GM18867 (cell line): ENCODE data around the gene SLC6A3.

Experiments used
- ATAC-seq: cut with Tn5 transposase; IDR thresholded peaks from one replicate; pipeline ENCODE4 v1.9.1; 2021; ENCODE audit warnings: mild to moderate bottlenecking, moderate library complexity; ENCODE audit not compliant: unreplicated experiment

The SLC6A3 gene

DNA sequence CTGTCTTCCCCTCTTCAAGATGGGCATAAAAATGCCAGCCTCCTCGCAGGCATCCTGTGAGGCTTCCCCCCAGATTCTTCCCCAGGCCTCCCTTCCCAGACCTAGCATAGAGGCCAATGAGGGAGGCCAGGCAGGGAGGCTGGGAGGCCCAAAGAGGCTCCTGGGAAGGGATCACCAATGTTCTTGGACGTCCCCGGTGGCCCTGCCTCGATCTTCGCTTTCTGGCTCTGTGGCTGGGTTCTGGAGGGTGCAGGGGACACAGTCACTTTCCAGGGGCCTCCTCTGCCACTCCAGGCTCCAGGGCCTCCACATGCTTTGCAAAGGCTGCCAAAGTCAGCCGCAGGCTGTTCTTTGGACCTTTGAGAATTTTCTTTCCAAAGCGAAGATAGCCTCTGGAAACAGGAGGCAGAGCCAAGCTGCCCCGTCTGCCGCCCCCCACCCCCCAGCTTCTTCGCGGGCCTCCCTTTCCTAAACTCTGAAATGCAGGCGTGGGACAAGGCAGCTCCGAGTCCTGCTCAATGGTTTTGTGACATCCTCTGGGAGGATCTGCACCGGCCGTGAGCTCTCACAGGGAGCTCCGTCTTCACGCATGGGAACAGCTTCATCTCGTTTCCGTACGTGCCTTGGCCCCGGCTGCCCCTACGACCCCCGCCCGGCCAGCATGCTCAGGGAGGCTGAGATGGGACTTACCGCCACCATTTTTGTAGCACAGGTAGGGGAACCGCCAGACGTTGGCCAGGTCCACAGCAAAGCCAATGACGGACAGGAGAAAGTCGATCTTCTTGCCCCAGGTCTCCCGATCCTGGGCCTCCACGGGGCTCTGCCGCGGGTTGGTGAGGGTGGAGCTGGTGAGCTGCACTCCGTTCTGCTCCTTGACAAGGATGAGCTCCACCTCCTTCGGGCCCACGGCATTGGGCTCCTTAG, 2.8 kb downstream of the SLC6A3 start:
- no peak for ATAC-seq

DNA sequence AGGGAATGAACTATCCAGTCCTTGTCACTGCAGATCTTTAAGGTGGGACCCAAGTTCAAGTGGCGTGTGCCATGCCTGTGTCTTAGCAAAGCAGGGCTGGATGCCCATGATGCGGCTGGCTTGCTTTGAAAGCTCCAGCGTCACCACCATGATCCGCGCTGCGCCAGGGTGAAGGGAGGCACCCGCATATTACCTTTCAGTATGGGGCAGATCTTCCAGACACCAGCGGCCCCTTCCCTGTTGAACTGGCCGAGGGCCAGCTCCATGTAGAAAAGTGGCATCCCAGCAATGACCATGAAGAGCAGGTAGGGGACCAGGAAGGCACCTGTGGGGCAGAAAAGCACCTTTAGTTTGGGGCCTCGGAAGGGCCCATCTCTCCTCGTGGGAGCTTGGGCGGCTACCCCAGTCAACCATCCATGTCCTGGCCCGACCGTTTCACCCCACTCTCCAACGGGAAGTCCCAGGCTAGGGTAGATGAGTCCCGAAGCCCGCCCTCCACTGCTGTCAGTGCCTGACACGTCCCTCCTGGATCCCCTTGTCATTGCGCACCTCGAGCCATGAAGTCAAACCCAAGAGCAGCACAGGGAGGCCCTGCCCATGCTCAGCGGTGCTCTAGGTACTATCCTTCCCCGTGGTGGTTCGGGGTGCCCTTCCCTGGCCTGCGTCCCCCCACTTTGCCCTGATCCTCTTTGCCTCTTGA, 3.9 kb downstream of the SLC6A3 start:
- no peak for ATAC-seq

DNA sequence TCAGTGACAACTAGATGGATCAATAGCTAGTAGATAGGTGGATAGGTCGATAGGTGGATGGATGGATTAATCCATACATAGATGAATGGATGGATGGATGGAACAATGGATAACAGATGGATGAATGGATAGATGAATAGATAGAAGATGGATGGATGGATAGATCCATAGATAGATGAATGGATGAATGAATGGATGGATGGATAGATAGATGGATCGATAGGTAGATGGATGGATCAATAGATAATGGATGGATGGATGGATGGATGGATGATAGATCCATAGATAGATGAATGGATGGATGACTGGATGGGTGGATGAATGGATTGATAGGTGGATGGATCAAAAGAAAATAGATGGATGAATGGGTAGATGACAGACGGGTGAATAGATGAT, 5.1 kb downstream of the SLC6A3 start:
- ATAC-seq = no peak

DNA sequence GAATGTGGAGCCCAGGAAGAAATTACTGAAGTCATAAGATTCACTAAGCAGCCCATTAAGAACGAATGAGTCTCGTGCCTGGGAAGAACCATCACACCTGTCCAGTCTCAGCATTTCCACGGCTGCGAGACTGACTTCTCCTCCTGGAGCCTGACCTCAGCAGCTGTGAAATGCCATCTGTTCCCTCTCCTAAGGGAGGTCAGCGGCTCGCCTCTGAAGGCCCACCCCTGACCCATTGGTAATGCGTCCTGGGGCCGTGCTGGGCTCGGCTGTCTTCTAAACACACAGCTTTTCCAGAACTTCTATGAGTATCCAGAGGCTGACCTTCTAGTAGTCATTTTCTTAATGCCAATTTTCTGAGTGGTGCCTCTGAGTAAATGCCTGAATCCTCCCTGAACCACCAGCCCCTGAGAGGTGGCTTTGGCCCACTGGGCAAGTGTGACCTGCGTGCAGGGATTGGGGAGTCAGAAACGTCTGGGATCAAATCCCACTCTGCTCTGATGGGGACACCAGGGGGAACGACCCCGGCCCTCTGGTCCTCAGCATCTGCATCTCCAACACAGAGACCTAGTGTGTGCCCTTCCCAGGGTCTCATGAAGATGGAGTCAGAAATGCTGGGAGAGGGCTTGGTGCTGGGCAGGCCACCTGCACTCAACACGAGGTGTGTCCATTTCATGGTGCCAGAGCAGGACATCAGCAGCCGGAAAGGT, 5.7 kb downstream of the SLC6A3 start:
- ATAC-seq = no peak

DNA sequence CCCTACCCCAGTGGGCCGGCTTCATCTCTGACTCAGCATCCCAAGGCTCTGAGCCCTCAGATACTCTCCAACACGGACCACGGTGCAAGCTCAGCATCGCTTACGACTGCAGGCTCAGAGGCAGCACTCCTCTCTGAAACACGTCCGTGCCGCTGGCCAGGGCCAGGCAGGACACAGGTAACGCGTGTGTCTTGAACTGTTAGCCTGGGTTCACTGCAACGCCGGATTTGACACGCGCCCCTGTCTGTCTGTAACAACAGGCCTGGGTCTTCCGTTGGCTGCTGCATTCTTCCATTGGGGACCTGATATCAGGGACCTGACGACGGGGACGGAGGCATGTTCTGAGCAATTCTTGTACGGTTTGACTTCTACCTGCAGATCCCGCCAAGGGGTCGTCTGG, 6.4 kb downstream of the SLC6A3 start:
- ATAC-seq = no peak

DNA sequence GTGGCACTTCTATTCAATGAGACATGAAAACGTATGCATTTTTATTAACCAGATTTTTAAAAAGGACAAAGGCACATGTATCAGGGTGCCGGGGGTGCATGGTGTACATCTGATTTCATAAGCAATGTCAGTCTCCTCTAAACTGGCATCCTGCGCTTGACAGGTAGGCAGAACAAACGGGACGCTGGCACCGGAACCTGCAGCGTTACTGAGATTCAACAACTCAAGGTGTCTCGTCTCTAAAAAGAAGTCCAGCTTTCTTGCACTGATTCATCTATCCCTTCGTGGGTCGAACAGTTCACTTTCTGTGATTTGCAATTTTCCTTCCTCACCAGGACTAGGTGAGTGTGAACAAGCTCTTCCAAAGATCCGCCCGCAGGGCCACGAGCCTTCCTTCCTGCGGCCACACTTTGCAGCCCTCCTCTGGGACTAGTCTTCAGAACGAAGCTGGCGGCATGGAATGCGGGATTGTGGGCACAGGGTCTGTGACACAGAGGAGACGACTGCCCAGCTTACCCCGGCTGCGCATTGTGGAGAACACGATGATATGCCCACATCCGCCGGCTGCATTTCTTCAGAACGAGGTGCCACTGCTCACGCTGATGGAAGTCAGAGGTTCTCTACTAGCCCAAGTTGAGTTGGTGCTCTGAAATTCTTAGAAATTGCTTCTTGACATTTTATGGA, 7.2 kb downstream of the SLC6A3 start:
- ATAC-seq = no peak

DNA sequence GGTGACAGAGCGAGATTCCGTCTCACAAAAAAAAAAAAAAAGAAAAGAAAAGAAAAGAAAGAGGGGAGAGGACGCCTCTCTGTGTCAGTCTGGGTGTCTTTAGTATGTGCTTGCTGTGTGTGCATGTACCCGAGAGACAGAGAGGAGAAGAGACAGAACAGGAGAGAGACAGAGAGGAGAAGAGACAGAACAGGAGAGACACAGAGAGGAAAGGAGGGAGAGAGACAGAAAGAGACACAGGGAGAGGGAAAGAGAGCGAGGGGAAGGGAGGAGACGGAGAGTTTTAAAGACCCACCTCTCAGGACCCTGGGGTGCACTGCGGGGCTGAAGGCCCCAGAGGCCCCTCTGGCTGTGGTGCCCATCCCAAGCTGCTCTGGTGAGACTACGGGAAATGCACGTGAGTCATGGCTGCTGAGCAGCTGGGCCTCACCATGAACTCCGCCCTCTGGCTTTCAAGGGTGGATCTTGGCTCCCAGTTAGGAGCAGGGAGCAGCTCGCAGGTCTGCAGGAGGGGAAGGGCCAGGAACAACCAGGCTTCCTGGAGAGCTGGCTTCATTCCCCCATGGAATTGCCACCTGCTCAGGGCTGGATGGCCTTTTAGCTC, 7.9 kb downstream of the SLC6A3 start:
- no peak for ATAC-seq

DNA sequence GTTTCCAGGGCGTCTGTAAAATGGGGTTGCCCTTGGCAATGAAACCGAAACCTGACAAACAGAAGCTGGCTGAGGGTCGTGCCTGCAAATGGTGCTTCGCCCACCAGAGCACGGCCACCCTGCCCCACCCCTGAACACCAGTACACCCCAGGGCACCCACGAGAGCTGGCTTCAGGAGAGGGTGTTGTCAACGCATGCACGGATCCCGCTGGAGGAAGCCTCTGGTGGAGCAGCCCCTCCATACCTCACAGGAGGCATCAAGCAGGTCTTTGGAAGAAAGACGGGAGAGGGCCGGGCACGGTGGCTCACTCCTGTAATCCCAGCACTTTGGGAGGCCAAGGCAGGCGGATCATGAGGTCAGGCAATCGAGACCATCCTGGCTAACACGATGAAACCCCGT, 8.6 kb downstream of the SLC6A3 start:
- no peak for ATAC-seq

DNA sequence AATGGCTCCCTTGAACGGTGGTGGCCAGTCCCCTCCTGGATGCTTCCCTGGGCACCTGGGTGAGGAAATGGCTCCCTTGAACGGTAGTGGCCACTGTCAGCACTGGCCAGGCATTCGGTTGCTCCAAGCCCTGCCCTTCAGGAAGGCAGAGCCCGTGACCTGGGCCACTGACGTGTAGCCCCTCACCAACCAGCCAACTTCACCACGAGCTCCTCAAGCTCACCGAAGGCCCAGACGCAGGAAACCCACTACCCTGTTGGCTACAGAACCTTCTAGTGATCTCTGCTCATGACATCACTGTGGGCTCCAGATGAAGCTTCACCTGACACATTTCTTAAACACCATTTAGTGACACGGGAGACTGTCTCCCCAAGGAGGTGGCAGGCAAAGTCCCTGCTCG, 9.2 kb downstream of the SLC6A3 start:
- no peak for ATAC-seq

DNA sequence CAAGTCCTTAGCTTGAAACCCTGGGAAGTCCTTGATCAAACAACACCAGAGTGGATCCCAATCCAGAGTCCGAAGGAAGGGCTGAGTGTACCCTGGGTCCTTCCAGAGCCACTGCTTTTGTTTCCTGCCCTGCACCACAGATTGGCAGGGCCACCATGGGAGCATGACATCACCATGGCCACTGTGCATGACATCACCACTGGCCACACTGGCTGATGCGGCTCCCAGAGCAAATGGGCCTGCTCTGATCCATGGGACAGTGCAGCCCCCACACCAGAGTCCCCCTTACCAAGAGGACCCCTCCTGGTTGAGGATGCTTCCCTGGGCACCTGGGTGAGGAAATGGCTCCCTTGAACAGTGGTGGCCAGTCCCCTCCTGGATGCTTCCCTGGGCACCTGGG, 9.9 kb downstream of the SLC6A3 start:
- no peak for ATAC-seq

DNA sequence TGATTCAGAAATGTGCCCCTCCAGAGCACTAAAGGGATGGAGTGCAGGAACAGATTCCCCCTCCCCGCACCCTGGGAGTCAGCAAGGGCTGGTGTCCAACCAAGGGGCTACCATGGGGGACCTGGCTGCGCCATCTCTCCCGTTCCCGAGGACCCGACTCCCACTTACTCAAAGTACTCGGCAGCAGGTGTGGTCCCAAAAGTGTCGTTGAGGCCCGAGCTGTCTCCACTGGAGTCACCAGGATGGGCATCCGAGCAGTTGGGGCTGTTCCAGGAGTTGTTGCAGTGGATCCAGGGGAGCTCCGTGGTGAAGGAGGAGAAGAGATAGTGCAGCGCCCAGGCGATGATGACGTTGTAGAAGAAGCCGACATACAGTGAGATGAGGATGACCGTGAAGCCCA, 12.9 kb downstream of the SLC6A3 start:
- ATAC-seq = no peak

DNA sequence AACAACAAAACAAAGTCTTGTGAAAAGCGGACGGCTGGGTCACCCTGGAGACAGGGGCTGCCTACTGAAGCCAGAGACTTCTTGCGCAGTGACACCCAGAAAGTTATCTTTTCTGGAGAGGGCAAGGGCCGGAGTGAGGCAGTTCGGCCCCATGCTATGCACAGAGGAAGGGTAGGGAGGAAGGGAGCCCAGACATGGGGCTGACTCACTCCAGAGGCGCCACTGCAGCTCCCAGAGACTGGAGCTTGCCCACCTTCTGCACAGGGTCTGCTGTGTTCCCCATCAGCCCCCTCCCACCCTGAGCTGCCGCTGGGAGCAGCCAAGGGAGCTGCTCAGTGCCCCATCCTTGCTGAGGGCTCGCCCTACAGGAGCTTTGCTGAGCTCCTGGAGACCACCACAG, 13.3 kb downstream of the SLC6A3 start:
- ATAC-seq = no peak

DNA sequence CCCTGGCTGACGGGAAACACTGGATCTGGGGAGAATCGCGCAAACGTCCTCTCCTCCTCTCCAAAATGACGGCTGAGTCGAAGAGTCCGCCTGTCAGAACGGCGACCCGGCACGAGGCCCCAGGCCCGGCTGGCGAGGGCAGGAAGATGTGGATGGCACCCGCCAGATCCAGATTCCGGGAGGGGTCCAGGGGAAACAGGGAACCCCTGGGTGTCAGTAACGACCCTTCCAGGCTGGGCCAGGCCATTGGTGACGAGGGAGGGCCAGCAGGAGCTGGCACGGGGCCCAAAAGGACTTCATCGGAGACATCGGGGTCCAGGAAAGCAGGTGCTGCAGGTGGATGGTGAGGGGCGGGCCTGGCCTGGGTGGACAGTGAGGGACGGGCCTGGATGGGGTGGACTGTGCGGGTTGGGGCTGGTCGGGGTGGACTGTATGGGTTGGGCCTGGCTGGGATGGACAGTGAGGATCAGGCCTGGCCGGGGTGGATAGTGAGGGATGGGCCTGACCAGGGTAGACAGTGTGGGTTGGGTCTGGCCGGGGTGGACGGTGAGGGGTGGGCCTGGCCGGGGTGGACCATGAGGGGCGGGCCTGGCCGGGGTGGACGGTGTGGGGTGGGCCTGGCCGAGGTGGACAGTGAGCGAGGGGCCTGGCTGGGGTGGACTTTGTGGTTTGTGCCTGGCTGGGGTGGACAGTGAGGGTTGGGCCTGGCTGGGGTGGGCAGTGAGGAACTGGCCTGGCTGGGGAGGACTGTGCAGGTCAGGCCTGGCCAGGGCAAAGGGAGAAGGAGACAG, 14.0 kb downstream of the SLC6A3 start:
- ATAC-seq = no peak

DNA sequence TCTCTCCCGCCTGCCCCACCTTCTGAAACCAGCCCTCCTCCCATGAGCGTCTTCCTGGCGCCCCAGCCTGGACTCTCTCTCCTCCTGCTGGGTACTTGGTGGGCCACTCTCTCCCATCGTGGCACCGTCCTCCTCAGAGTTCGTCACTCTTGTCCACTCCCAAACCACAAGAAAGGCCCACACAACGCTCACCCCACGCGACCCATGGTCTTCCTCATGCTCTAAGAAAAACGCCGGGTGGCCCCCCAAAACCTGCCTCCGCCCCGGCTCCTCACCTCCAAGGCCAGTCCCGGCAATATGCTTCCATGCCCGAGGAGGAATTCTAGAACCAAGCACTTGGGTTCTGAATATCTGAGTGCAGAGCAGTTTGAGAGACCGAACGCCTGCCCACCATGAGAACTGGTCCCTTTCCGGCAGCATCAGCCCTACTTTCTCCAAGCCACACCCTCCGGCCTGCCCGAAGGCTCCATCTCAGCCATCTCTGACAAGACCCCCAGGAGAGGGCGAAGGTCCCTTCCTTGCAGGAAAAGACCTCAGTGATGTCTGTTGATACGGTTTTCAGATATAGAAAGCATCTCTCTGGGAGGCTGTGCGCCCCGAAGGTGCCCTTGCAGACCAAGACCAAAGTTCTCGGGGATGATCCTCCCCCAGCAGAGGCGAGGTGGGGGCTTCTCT, 15.0 kb downstream of the SLC6A3 start:
- ATAC-seq = no peak

DNA sequence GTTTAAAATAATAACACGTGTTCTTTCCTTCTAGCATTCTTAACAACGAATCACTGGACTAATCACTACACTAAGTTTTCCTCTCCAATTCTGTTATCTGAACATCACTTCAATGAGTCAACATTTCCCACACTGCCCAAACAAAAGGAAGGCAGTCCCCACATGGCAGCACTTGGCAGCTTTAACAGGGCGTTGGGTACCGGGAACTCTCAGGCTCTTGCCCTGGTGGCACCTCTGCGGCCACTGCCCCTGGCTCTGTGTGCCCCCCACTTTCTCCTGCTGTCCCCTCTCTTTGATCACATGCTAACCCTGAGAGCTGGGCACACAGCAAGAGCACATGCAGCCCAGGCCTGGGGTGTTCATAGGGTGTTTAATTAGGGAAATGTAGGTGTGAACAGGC, 15.7 kb downstream of the SLC6A3 start:
- no peak for ATAC-seq

DNA sequence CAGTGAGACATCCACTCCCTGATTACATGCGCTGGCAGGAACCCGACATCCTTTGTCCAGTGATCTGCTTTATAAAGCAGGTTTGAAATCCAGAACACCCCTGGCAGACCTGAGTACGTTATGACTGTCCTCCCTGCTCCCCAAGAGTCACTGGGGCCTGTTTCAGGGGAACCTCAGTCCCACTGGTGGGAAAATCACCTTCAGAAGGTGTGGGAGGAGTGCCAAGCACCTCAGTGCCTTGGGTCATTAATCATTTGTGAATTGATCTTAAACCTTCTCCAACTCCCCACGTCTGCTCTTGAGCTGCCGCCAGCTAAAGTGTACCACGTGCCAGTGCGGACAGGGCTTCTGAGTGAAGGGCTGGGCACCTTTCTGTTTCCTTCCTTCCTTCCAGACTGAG, 16.2 kb downstream of the SLC6A3 start:
- ATAC-seq = no peak

DNA sequence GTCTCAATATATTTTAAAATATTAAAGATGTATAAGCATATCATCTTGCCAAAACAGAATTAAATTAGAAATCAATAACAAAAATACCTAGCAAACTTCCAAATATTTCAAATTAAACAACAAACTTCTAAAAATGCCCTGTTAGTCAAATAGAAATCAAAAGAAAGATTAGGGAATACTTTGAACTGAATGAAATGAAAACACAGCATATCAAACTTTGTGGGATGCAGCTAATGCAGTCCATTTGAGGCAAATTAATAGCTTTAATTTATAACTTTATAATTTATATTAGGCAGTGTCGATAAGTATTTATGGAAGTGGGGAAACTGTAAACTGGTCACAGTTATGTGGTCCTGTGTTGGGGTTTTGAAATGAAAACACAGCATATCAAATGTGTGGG, 17.1 kb downstream of the SLC6A3 start:
- no peak for ATAC-seq

DNA sequence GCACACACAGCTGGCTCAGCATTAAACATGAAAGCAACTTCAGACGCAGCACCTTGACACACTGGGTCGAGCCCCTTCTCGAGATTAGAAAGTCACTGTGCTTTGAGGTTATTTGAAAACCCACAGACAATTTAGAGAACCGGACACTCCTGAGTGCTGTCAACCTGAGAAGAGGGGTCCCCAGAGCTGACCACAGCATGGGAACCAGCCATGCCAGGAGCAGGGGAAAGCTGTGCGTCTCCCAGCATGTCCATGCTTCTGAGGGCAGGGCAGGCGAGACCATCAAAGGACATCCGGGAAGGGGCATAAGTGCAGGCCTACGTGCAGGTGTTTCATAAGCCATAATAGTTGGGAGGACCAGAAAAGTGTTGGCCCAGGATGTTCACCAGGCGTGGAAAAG, 20.5 kb downstream of the SLC6A3 start:
- ATAC-seq = no peak

DNA sequence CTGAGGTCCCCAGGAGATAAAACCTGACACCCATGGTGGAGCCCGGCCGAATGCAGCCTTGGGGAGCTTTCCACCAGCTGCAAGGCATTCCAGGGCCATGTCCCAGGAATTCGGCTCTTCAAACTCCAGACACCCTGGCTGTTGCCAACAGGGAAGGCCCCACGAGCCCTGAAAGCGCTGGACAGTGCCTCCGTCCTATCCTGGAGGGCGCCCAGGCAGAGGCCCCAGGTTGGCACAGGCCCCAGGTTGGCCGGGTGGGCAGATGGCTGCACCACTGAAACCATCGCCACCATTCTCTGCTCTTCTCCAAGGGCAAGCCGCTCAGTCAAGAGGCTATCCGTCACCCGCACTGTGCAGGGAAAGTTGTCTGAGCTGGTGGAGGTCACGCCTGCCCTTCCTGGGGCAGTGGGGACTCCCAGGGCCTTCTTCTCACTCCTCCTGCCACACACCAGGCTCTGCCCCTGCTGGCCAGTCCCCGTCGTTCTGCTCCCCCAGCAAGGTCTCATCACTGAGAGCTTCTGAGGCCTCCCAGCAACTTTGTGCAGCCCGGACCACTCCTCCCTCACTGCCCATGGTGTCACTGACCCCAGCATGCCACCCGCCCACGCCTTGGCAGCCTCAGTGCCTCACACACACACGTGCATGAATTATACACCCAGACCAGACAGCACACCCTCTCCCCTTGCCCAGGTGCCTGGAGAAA, 21.2 kb downstream of the SLC6A3 start:
- ATAC-seq = no peak
